CD14-positive monocyte (primary cell): Measurements from ENCODE around the gene ZDHHC24. TPM values are rescaled to one million over a fixed set of nuclear protein-coding genes. Genes with fewer than 3 reads are reported as not detected.
A peak's percentile ranks its signal among the peaks of the same experiment; 100 is the strongest.

ENCODE experiments used
- DNase-seq, 3 donors: peaks; one replicate each; pipeline ENCODE4 v3.0.0-alpha.2; 2011 to 2022
- H2AFZ ChIP-seq: 2 replicates; pipeline ENCODE4 v1.6.0; 2012; ENCODE audit warnings: mild to moderate bottlenecking, low read depth, low read length, inconsistent platforms; ENCODE audit not compliant: insufficient read depth, poor library complexity, severe bottlenecking
- H3K27ac ChIP-seq, 2 donors: 1 replicate in 1 of 2; 2 replicates in 1 of 2; pipeline ENCODE4 v1.5.1; 2012 to 2013; ENCODE audit warnings: low read length in 2 of 2, control low read depth in 1 of 2, inconsistent platforms in 1 of 2, low read depth in 1 of 2, mild to moderate bottlenecking in 1 of 2
- H3K27me3 ChIP-seq, 2 donors: one replicate each; pipeline versions ENCODE4 v1.6.0 to v1.6.1; 2011 to 2013; ENCODE audit warnings: low read length in 2 of 2; ENCODE audit not compliant: control insufficient read depth in 2 of 2, insufficient read depth in 2 of 2
- H3K36me3 ChIP-seq, 2 donors: replicated peaks in 1 of 2; 1 replicate in 1 of 2; 2 replicates in 1 of 2; pipeline versions ENCODE4 v1.5.1 to v1.6.1; 2012 to 2013; ENCODE audit warnings: low read length in 2 of 2, control low read depth in 1 of 2, inconsistent platforms in 1 of 2, mild to moderate bottlenecking in 1 of 2; ENCODE audit not compliant: insufficient read depth in 2 of 2, control insufficient read depth in 1 of 2
- H3K4me1 ChIP-seq, 2 donors: 1 replicate in 1 of 2; 2 replicates in 1 of 2; pipeline versions ENCODE4 v1.5.1 to v1.6.1; 2012 to 2013; ENCODE audit warnings: low read length in 2 of 2, control low read depth in 1 of 2, inconsistent platforms in 1 of 2, mild to moderate bottlenecking in 1 of 2, moderate library complexity in 1 of 2; ENCODE audit not compliant: insufficient read depth in 2 of 2, control insufficient read depth in 1 of 2
- H3K4me2 ChIP-seq: replicated peaks from 2 replicates; pipeline ENCODE3; 2012; ENCODE audit warnings: low read length, moderate library complexity, mild to moderate bottlenecking; ENCODE audit not compliant: poor library complexity, severe bottlenecking; ENCODE audit errors: extremely low read depth
- H3K4me3 ChIP-seq, 3 experiments: fragments of 200-600 bp in 1 of 3; sonication (generic) in 1 of 3; replicated peaks in 1 of 3; 1 replicate in 2 of 3; 2 replicates in 1 of 3; pipeline ENCODE4 v1.5.1; 2011 to 2013; ENCODE audit warnings: low read length in 3 of 3, mild to moderate bottlenecking in 3 of 3, control low read depth in 2 of 3, low read depth in 2 of 3, inconsistent platforms in 1 of 3, moderate library complexity in 1 of 3
- H3K79me2 ChIP-seq: 2 replicates; pipeline ENCODE4 v1.6.0; 2012; ENCODE audit warnings: mild to moderate bottlenecking, control low read depth, inconsistent platforms, low read length, moderate library complexity; ENCODE audit not compliant: insufficient read depth
- H3K9ac ChIP-seq: 2 replicates; pipeline ENCODE4 v1.6.0; 2017; ENCODE audit warnings: low read length, mild to moderate bottlenecking; ENCODE audit not compliant: insufficient read depth, poor library complexity, severe bottlenecking
- H3K9me3 ChIP-seq, 2 donors: replicated peaks in 1 of 2; 1 replicate in 1 of 2; 2 replicates in 1 of 2; pipeline versions ENCODE4 v1.5.1 to v1.6.1; 2012 to 2013; ENCODE audit warnings: low read length in 2 of 2, control low read depth in 1 of 2; ENCODE audit not compliant: control insufficient read depth in 1 of 2, insufficient read depth in 1 of 2
- H4K20me1 ChIP-seq: 2 replicates; pipeline ENCODE4 v1.6.0; 2012; ENCODE audit warnings: mild to moderate bottlenecking, low read length, control low read depth, moderate library complexity; ENCODE audit not compliant: insufficient read depth
- H3K27ac Mint-ChIP-seq, 7 donors: one replicate each; pipeline ENCODE4 v1.8.0; 2020; ENCODE audit warnings: mild to moderate bottlenecking in 7 of 7, mixed read lengths in 7 of 7, moderate library complexity in 6 of 7, inconsistent platforms in 2 of 7
- H3K27me3 Mint-ChIP-seq, 3 donors: one replicate each; pipeline ENCODE4 v1.8.0; 2021 to 2022; ENCODE audit warnings: low read depth in 3 of 3, mild to moderate bottlenecking in 3 of 3, mixed read lengths in 3 of 3, moderate library complexity in 3 of 3, inconsistent platforms in 1 of 3
- H3K36me3 Mint-ChIP-seq, 2 donors: one replicate each; pipeline ENCODE4 v1.8.0; 2020; ENCODE audit warnings: mixed read lengths in 2 of 2, inconsistent platforms in 1 of 2, mild to moderate bottlenecking in 1 of 2
- H3K4me1 Mint-ChIP-seq: one replicate; pipeline ENCODE4 v1.8.0; 2020; ENCODE audit warnings: mild to moderate bottlenecking, mixed read lengths
- H3K4me3 Mint-ChIP-seq, 2 donors: one replicate each; pipeline ENCODE4 v1.8.0; 2020; ENCODE audit warnings: mild to moderate bottlenecking in 2 of 2, mixed read lengths in 2 of 2, moderate library complexity in 1 of 2
- H3K9me3 Mint-ChIP-seq, 7 donors: one replicate each; pipeline ENCODE4 v1.8.0; 2020 to 2022; ENCODE audit warnings: mixed read lengths in 7 of 7, mild to moderate bottlenecking in 6 of 7, moderate library complexity in 6 of 7, inconsistent platforms in 2 of 7
- WGBS: methylation state at CpG from one replicate; pipeline ENCODE4 v1.1.5; 2013; ENCODE audit warnings: missing lambda C conversion rate; ENCODE audit not compliant: insufficient coverage; 5-methylcytosine and 5-hydroxymethylcytosine counted together
- intact Hi-C, 2 donors: fragments of 100-400 bp; cut with micrococcal nuclease; formaldehyde crosslinking; loops; one replicate each; pipeline versions ENCODE4 v1.15.0 to v1.15.1; 2023
- polyA plus RNA-seq, 3 donors: library from polyadenylated mRNA; depleted of rRNA in 1 of 3; unstranded in 2 of 3; stranded (reverse) in 1 of 3; fragments of 300-500 nt in 2 of 3; fragments of >200 nt in 1 of 3; fragmentation: Illumina TruSeq in 2 of 3; gene quantifications; 1 replicate in 2 of 3; 2 replicates in 1 of 3; pipeline ENCODE4 v1.2.3, GENCODE V29; 2012 to 2021
- TF ChIP-seq, protein P1 (sequence below): fragments of 200-600 bp; IDR thresholded peaks from one replicate; pipeline ENCODE4 v1.8.0; 2022; ENCODE audit warnings: antibody characterized with exemption, mild to moderate bottlenecking

ZDHHC24 gene
- polyA plus RNA-seq, 3 donors: 10.9 to 14.0 (median 11.9) TPM

DNA sequence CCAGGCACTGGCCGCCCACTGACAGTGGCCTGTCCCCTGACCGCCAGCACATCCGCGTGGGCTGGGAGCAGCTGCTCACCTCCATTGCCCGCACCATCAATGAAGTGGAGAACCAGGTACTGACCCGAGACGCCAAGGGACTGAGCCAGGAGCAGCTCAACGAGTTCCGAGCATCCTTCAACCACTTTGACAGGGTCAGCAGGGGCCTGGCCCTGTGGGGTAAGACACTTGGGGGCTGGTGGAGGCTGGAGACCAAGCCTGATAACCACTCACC lies 16.1 kb upstream of the ZDHHC24 start:
- no peak for DNase-seq
- Mint-ChIP-seq H3K36me3 (no peaks in the 10 kb centered on the region), H3K4me3 (no peak overlapping the region), H3K9me3 (peaks cover 0 to 4% (median 0%) of the 10 kb centered on the region in 7 donors), H3K4me1 (peaks cover 8% of the 10 kb centered on the region), H3K27me3 (peaks cover 19 to 36% (median 21%) of the 10 kb centered on the region in 3 donors), H3K27ac (peak overlapping the region in 1 of 7 donors; percentile 19)
- H4K20me1 ChIP-seq: no peaks in the 10 kb centered on the region
- peaks cover 0 to 5% of the 10 kb centered on the region in 2 donors for H3K4me1 ChIP-seq
- no peaks in the 10 kb centered on the region for H3K9me3 ChIP-seq
- H3K27me3 ChIP-seq: peaks cover 3 to 21% of the 10 kb centered on the region in 2 donors
- no peak overlapping the region for H2AFZ ChIP-seq
- H3K9ac ChIP-seq: no peak overlapping the region
- H3K4me3 ChIP-seq: no peak overlapping the region
- TF ChIP-seq, protein P1, sequence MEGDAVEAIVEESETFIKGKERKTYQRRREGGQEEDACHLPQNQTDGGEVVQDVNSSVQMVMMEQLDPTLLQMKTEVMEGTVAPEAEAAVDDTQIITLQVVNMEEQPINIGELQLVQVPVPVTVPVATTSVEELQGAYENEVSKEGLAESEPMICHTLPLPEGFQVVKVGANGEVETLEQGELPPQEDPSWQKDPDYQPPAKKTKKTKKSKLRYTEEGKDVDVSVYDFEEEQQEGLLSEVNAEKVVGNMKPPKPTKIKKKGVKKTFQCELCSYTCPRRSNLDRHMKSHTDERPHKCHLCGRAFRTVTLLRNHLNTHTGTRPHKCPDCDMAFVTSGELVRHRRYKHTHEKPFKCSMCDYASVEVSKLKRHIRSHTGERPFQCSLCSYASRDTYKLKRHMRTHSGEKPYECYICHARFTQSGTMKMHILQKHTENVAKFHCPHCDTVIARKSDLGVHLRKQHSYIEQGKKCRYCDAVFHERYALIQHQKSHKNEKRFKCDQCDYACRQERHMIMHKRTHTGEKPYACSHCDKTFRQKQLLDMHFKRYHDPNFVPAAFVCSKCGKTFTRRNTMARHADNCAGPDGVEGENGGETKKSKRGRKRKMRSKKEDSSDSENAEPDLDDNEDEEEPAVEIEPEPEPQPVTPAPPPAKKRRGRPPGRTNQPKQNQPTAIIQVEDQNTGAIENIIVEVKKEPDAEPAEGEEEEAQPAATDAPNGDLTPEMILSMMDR: no peak
- H3K4me2 ChIP-seq: no peak overlapping the region
- no peak overlapping the region for H3K27ac ChIP-seq
- H3K36me3 ChIP-seq: no peaks in the 10 kb centered on the region
- H3K79me2 ChIP-seq: no peaks in the 10 kb centered on the region
- 96% methylated on average over 9 of the region's 9 CpGs for WGBS
- intact Hi-C loops: no loop called here

DNA sequence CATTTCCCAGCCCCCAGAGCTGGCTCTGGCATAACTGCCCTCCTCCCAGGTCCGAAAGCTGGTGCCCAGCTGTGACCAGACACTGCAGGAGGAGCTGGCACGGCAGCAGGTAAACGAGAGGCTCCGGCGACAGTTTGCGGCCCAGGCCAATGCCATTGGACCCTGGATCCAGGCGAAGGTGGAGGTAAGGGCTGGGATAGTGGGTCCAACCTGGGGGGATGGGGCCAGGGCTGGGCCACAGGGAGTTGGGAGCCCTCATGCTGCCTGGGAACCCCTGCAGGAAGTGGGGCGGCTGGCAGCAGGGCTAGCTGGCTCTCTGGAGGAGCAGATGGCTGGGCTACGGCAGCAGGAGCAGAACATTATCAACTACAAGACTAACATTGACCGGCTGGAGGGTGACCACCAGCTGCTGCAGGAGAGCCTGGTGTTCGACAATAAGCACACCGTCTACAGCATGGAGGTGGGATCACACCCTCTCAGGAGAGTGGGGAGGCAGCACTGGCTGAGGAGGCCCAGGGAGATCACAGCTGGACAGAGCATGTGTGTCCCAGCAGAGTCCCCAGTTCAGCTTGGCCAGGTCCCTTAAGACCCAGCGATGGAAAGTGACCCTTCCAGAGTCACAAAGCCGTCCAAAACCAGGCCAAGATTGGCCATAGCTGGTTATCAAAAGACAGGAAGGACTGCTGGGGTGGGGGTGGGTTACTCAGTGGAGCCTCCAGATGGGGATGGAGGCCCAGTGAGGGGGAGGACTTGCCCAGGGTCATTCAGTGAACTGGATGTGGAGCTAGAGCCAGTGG lies 15.5 kb upstream of the ZDHHC24 start:
- H3K4me3 ChIP-seq: no peak overlapping the region
- WGBS: 94% methylated on average over 12 of the region's 14 CpGs
- Mint-ChIP-seq H3K4me1 (peaks cover 8% of the 10 kb centered on the region), H3K4me3 (no peak overlapping the region), H3K27me3 (peaks cover 16 to 32% (median 20%) of the 10 kb centered on the region in 3 donors), H3K9me3 (peaks cover 0 to 2% (median 0%) of the 10 kb centered on the region in 7 donors), H3K36me3 (no peaks in the 10 kb centered on the region), H3K27ac (no peak overlapping the region)
- H3K9me3 ChIP-seq: no peaks in the 10 kb centered on the region
- intact Hi-C loops: no loop called here
- peaks cover 0 to 5% of the 10 kb centered on the region in 2 donors for H3K4me1 ChIP-seq
- no peak overlapping the region for H3K9ac ChIP-seq
- no peak overlapping the region for H3K4me2 ChIP-seq
- H3K79me2 ChIP-seq: no peaks in the 10 kb centered on the region
- no peak for DNase-seq
- no peaks in the 10 kb centered on the region for H4K20me1 ChIP-seq
- no peak overlapping the region for H2AFZ ChIP-seq
- TF ChIP-seq, protein P1: no peak
- no peak overlapping the region for H3K27ac ChIP-seq
- no peaks in the 10 kb centered on the region for H3K36me3 ChIP-seq
- H3K27me3 ChIP-seq: peaks cover 3 to 19% of the 10 kb centered on the region in 2 donors
